Smooth muscle cell (in vitro differentiated cells): ENCODE results near the gene GMCL2. TPM values are rescaled to one million over a fixed set of nuclear protein-coding genes. Genes with fewer than 3 reads are reported as not detected.

ENCODE experiments used
- DNase-seq: peaks from one replicate; lab custom pipeline; 2025; ENCODE audit not compliant: unreplicated experiment; lab: John Stamatoyannopoulos, UW
- H2AFZ ChIP-seq: fragments of 200-600 bp; sonication (generic); 2 replicates; pipeline ENCODE4 v1.6.0; 2016; ENCODE audit warnings: antibody characterized with exemption, low read depth, mild to moderate bottlenecking
- H3F3A ChIP-seq: fragments of 200-600 bp; sonication (generic); 2 replicates; pipeline ENCODE4 v1.6.0; 2017; ENCODE audit warnings: antibody characterized with exemption, low read depth
- H3K27ac ChIP-seq: fragments of 200-600 bp; sonication (generic); 2 replicates; pipeline ENCODE4 v1.5.1; 2016; ENCODE audit warnings: low read depth, mild to moderate bottlenecking
- H3K27me3 ChIP-seq: fragments of 200-600 bp; sonication (generic); 2 replicates; pipeline ENCODE4 v1.6.1; 2016; ENCODE audit warnings: low read depth, mild to moderate bottlenecking
- H3K36me3 ChIP-seq: fragments of 200-600 bp; sonication (generic); 2 replicates; pipeline ENCODE4 v1.5.1; 2016; ENCODE audit warnings: low read depth
- H3K4me1 ChIP-seq: fragments of 200-600 bp; sonication (generic); 2 replicates; pipeline ENCODE4 v1.5.1; 2016; ENCODE audit warnings: low read depth
- H3K4me2 ChIP-seq: fragments of 200-600 bp; sonication (generic); 2 replicates; pipeline ENCODE4 v1.6.0; 2016; ENCODE audit warnings: mild to moderate bottlenecking
- H3K4me3 ChIP-seq: fragments of 200-600 bp; sonication (generic); 2 replicates; pipeline ENCODE4 v1.5.1; 2016; ENCODE audit warnings: mild to moderate bottlenecking
- H3K79me2 ChIP-seq: fragments of 200-600 bp; sonication (generic); 2 replicates; pipeline ENCODE4 v1.6.0; 2016; ENCODE audit warnings: low read depth, mild to moderate bottlenecking
- H3K9ac ChIP-seq: fragments of 200-600 bp; sonication (generic); 2 replicates; pipeline ENCODE4 v1.6.0; 2016; ENCODE audit warnings: low read depth
- H3K9me3 ChIP-seq: fragments of 200-600 bp; sonication (generic); replicated peaks from 2 replicates; pipeline ENCODE4 v1.5.1; 2016; ENCODE audit warnings: low read depth
- H4K20me1 ChIP-seq: fragments of 200-600 bp; sonication (generic); 2 replicates; pipeline ENCODE4 v1.6.0; 2016; ENCODE audit warnings: low read depth
- WGBS: methylation state at CpG from one replicate; pipeline ENCODE4 v1.1.7; 2016; ENCODE audit warnings: low lambda C conversion rate; 5-methylcytosine and 5-hydroxymethylcytosine counted together
- polyA plus RNA-seq: library from polyadenylated mRNA; unstranded; fragments of >200 nt; fragmentation: Nextera tagmentation; extraction: Ambion mirVana; gene quantifications from 2 replicates; pipeline ENCODE4 v1.2.1, GENCODE V29; 2016
- total RNA-seq: library from RNA; depleted of rRNA; stranded (reverse); fragments of >200 nt; gene quantifications from 2 replicates; pipeline ENCODE4 v1.2.3, GENCODE V29; 2014
- TF ChIP-seq, protein P1 (sequence below): fragments of 200-600 bp; sonication (generic); IDR thresholded peaks from 2 replicates; pipeline ENCODE4 v1.5.1; 2017; ENCODE audit warnings: borderline replicate concordance, mild to moderate bottlenecking, antibody characterized with exemption; ENCODE audit not compliant: insufficient read depth, poor library complexity, severe bottlenecking

Gene GMCL2
- total and polyA plus RNA-seq, 2 experiments from 2014 or later: 0.22 TPM; not detected in 1

DNA sequence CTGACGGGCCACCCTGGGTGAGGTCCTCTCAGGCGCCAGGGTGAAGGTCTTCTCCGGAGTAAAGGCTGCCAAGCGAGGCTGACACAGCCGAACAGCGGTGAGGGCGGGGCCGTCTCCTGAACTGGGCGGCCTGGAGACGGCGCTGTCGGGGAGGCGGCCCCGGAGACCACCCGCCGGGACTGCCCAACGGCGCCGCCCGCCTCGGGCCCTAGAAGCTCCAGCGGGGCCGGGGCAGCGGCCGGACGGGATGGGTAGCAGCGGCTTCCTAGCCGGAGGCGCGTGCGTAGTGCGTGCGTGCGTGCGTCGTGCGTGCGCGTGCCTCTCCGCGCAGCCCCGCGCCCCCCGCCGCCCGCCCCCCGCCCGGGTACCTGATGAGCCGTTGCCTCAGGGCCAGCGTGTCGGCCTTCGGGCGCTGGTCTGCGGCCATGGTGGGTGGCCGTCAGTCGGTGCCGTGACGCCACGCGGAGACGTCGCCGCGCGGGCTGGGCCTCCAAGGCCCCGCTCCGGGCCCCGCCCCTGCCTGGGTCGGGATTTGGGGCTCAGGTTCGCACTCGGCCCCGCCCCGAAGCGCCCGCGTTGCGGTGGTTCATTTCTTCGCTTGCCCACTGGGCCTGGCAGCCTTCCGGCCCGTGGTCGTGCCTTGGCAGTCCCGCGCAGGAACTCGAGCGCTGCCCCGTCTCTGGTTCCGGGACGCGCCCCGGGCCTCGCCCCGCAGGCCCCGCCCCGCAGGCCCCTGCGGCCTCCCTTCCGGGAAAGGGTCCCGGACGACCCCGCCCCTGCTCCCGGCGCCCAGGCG lies 45.2 kb upstream of the GMCL2 start, which contains the start of gene PHYKPL:
Gene PHYKPL (minus strand): TSS at position 679 of the 796 bp plus-strand sequence. CDS start 252 bp downstream, at position 427.
- H3K9ac ChIP-seq: peak within 1 kb of the TSS; percentile 81
- peaks cover 4% of the 10 kb centered on the region for H3F3A ChIP-seq
- peak within 1 kb of the TSS; percentile 66 for H3K27ac ChIP-seq
- H3K4me3 ChIP-seq: peak within 1 kb of the TSS; percentile 73
- peak within 1 kb of the TSS; percentile 92 for H2AFZ ChIP-seq
- H3K4me1 ChIP-seq: peaks cover 9% of the 10 kb centered on the region
- under 1% methylated on average over 60 of the region's 102 CpGs for WGBS
- H3K36me3 ChIP-seq: no peaks in the 10 kb centered on the region
- no peaks in the 10 kb centered on the region for H3K9me3 ChIP-seq
- peak; percentile 33 for DNase-seq
- peaks cover 4% of the 10 kb centered on the region for H4K20me1 ChIP-seq
- peak within 1 kb of the TSS; percentile 97 for H3K4me2 ChIP-seq
- peaks cover 26% of the 10 kb centered on the region for H3K79me2 ChIP-seq
- TF ChIP-seq, protein P1, sequence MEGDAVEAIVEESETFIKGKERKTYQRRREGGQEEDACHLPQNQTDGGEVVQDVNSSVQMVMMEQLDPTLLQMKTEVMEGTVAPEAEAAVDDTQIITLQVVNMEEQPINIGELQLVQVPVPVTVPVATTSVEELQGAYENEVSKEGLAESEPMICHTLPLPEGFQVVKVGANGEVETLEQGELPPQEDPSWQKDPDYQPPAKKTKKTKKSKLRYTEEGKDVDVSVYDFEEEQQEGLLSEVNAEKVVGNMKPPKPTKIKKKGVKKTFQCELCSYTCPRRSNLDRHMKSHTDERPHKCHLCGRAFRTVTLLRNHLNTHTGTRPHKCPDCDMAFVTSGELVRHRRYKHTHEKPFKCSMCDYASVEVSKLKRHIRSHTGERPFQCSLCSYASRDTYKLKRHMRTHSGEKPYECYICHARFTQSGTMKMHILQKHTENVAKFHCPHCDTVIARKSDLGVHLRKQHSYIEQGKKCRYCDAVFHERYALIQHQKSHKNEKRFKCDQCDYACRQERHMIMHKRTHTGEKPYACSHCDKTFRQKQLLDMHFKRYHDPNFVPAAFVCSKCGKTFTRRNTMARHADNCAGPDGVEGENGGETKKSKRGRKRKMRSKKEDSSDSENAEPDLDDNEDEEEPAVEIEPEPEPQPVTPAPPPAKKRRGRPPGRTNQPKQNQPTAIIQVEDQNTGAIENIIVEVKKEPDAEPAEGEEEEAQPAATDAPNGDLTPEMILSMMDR: no peak
- no peaks in the 10 kb centered on the region for H3K27me3 ChIP-seq

DNA sequence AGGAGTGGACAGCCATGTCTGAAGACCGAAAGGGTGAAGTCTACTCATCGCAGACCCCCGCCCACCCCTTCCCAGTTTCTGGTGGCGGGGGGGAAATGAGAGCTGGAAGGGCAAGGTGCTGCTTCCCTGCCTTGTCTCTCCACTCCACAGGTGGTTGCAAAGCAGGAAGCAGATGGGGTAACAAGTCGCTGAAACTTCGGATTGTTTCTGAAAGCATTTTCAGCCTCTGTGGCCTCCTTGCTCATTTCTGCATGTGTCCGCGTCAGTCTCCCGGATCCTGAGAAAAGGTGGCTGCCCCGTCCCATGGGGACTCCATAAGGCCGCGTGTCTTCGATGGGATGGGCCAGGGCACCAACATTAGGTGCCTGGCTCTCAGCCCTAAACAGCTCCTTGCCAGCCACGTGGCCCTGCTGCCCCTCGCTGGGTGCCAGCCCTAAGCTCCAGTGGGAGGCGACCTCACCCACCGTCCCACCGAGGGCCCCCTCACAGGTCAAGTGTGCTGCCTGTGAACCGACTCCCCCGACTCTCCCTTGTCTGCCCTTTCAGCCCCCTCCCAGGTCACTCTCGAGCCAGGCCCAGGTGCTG lies 44.5 kb upstream of the GMCL2 start:
- no peak overlapping the region for H2AFZ ChIP-seq

DNA sequence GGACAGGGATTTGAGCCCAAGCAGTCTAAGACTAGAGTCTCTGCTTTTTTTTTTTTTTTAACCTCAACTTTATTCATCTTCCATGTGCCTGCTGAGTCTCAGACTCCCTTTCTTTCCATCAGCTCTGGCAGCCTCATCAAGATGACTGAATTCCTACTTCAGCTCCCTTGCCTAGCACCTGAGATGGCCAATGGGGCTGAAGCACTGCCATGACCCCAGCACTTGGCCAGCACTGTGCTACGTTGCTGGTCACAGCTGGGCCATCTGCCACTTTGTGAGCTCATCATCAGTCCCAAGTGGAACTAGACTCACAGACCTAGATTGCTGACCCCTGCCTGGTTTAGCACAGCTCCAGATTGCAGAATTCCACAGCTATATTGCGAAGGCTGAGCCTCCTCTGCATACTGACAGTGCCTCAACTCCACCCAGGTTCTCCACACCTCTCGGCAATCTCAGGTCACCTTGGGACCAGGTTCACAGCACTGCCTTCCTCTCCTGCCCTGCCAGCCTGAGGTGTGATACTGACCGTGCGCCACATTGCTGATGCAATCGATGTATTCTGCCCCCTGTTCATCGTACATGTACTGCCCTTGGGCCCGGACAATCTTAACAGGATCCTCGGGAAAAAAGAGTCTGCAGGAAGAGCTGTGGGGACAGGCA lies 43.8 kb upstream of the GMCL2 start:
- peaks cover 9% of the 10 kb centered on the region for H3K4me1 ChIP-seq
- H2AFZ ChIP-seq: no peak overlapping the region
- no peak overlapping the region for H3K27ac ChIP-seq
- no peak for DNase-seq
- peaks cover 4% of the 10 kb centered on the region for H4K20me1 ChIP-seq
- 86% methylated on average over 9 of the region's 9 CpGs for WGBS
- TF ChIP-seq, protein P1: no peak
- no peaks in the 10 kb centered on the region for H3K9me3 ChIP-seq
- peak overlapping the region; percentile 73 for H3K4me3 ChIP-seq
- peaks cover 4% of the 10 kb centered on the region for H3F3A ChIP-seq
- H3K9ac ChIP-seq: no peak overlapping the region
- peak overlapping the region; percentile 97 for H3K4me2 ChIP-seq
- peaks cover 26% of the 10 kb centered on the region for H3K79me2 ChIP-seq
- no peaks in the 10 kb centered on the region for H3K27me3 ChIP-seq
- no peaks in the 10 kb centered on the region for H3K36me3 ChIP-seq

More for the DNA sequence above, 44.5 kb upstream of the GMCL2 start:
- H3K36me3 ChIP-seq: no peaks in the 10 kb centered on the region
- H3K4me1 ChIP-seq: peaks cover 9% of the 10 kb centered on the region
- H3K27me3 ChIP-seq: no peaks in the 10 kb centered on the region
- TF ChIP-seq, protein P1: no peak
- peaks cover 26% of the 10 kb centered on the region for H3K79me2 ChIP-seq
- H3K9ac ChIP-seq: peak overlapping the region; percentile 81
- peak overlapping the region; percentile 97 for H3K4me2 ChIP-seq
- no peak for DNase-seq
- 41% methylated on average over 21 of the region's 21 CpGs for WGBS
- H3K9me3 ChIP-seq: no peaks in the 10 kb centered on the region
- H3K27ac ChIP-seq: peak overlapping the region; percentile 66
- peaks cover 4% of the 10 kb centered on the region for H4K20me1 ChIP-seq
- peak overlapping the region; percentile 73 for H3K4me3 ChIP-seq
- H3F3A ChIP-seq: peaks cover 4% of the 10 kb centered on the region
